Upper lobe of left lung (tissue), 6 donors: ENCODE results near the gene C1orf216. TPM values are rescaled to one million over a fixed set of nuclear protein-coding genes. Genes with fewer than 3 reads are reported as not detected.
"Not testable (repeated sequence)": the region's sequence is repeated elsewhere in the genome, so short reads cannot be mapped to it uniquely, and the experiment has no call there.

Experiments
- ATAC-seq, 2 donors: fragments of 200-7000 bp; cut with Tn5 transposase; one replicate each; pipeline ENCODE4 v1.9.1; 2022; ENCODE audit warnings: mild to moderate bottlenecking in 2 of 2, moderate library complexity in 2 of 2; ENCODE audit not compliant: low FRiP score in 2 of 2
- DNase-seq, 2 donors: peaks; one replicate each; pipeline ENCODE4 v3.0.0-alpha.2; 2019 to 2020
- H3K27ac ChIP-seq, 4 donors: fragments of 200-600 bp; sonication (generic); one replicate each; pipeline ENCODE4 v1.5.1; 2016 to 2019
- H3K27me3 ChIP-seq, 4 donors: fragments of 200-600 bp; sonication (generic); one replicate each; pipeline ENCODE4 v1.5.1; 2017 to 2019
- H3K36me3 ChIP-seq, 4 donors: fragments of 200-600 bp; sonication (generic); one replicate each; pipeline ENCODE4 v1.5.1; 2016 to 2019
- H3K4me1 ChIP-seq, 4 donors: fragments of 200-600 bp; sonication (generic); one replicate each; pipeline ENCODE4 v1.5.1; 2018 to 2019
- H3K4me3 ChIP-seq, 4 donors: fragments of 200-600 bp; sonication (generic); one replicate each; pipeline ENCODE4 v1.5.1; 2017 to 2019; ENCODE audit warnings: mild to moderate bottlenecking in 2 of 4, moderate library complexity in 1 of 4
- H3K9me3 ChIP-seq, 4 donors: fragments of 200-600 bp; sonication (generic); one replicate each; pipeline ENCODE4 v1.5.1; 2018 to 2019
- CTCF ChIP-seq, 6 experiments: fragments of 450-650 bp in 4 of 6; fragments of 200-600 bp in 2 of 6; sonication (generic) in 2 of 6; IDR thresholded peaks; one replicate each; pipeline ENCODE4 v1.5.1; 2016 to 2019; ENCODE audit warnings: antibody characterized with exemption in 6 of 6
- EP300 ChIP-seq, 4 donors: sonication (generic); formaldehyde crosslinking; IDR thresholded peaks; one replicate each; pipeline ENCODE4 v1.5.1; 2017; ENCODE audit warnings: antibody characterized with exemption in 4 of 4, control low read depth in 2 of 4
- POLR2A ChIP-seq, 4 donors: fragments of 450-650 bp; IDR thresholded peaks; one replicate each; pipeline ENCODE4 v1.5.1; 2016 to 2017; ENCODE audit warnings: antibody characterized with exemption in 4 of 4, mild to moderate bottlenecking in 2 of 4
- POLR2AphosphoS5 ChIP-seq, 2 donors: sonication (generic); formaldehyde crosslinking; IDR thresholded peaks; one replicate each; pipeline ENCODE4 v1.5.1; 2017; ENCODE audit warnings: antibody characterized with exemption in 2 of 2
- WGBS, 2 donors: methylation state at CpG; one replicate each; pipeline ENCODE4 v1.1.5; 2017 to 2018; 5-methylcytosine and 5-hydroxymethylcytosine counted together
- total RNA-seq, 6 donors: library from RNA; depleted of rRNA in 4 of 6; stranded (reverse); fragments of >200 nt in 4 of 6; gene quantifications; one replicate each; pipeline versions ENCODE4 v1.1.0 to v1.2.1, GENCODE V29; 2016 to 2021
- donor health status: DM: no; HTN: no; CAD: no; lungs with moderate emphysema.
- donor health status: DM: no; HTN: yes; CAD: no; lungs with severe emphysema.

The C1orf216 gene
- total RNA-seq, 6 donors from 2014 or later, result 5.2 to 19.5 (median 14.3) TPM

DNA sequence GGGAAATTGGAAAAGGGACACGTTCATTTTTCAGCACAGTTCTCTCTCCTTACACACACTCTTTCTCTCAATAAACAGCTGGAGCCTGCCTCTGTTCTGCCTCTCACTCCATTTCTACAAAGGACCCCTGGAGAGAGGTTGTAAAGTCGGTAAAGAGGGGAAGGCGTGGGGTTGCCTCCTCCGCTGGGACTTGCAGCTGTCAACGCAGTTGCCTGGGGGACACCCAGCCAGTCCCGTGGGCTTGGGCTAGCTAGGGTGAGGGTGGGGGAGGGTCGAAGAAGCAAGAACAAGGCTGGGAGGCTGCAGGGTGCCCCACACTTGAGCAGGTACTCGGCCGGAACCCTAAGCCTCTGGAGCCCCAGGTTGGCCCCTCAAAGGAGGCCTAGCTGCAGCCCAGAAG lies 27.6 kb downstream of the C1orf216 start:
- 39 to 47% methylated on average over 4 to 9 of the region's 9 CpGs for whole genome bisulfite sequencing, 2 donors
- TF ChIP-seq POLR2AphosphoS5 (IDR thresholded peaks at IDR 0.05) (no peak), EP300 (IDR thresholded peaks at IDR 0.05) (no peak), CTCF (IDR thresholded peaks at IDR 0.05) (no peak), POLR2A (IDR thresholded peaks at IDR 0.05) (no peak)
- Histone ChIP-seq H3K36me3 (no peaks in the 10 kb centered on the region), H3K4me1 (no peaks in the 10 kb centered on the region), H3K4me3 (no peak overlapping the region), H3K27me3 (no peaks in the 10 kb centered on the region), H3K9me3 (no peaks in the 10 kb centered on the region), H3K27ac (no peak overlapping the region)
- no peak for ATAC-seq
- peak in 1 of 2 donors; percentile 35 for DNase-seq

GRCh38 chr1:35690103-35690502 lies 28.6 kb downstream of the C1orf216 start:
- ATAC-seq, H3K27me3 ChIP-seq, DNase-seq, H3K27ac ChIP-seq, H3K9me3 ChIP-seq, H3K4me3 ChIP-seq, H3K36me3 ChIP-seq, H3K4me1 ChIP-seq: not testable (repeated sequence)
- 87 to 89% methylated on average over 4 of the region's 4 CpGs for WGBS, 2 donors

- no peaks in the 10 kb centered on the region for H3K4me1 ChIP-seq
- ATAC-seq (no peak), DNase-seq (no peak)
- H3K36me3 ChIP-seq, result no peaks in the 10 kb centered on the region
- TF ChIP-seq POLR2AphosphoS5 (IDR thresholded peaks at IDR 0.05), result no peak
- TF ChIP-seq EP300 (IDR thresholded peaks at IDR 0.05), result no peak
- no peak for TF ChIP-seq POLR2A (IDR thresholded peaks at IDR 0.05)
- TF ChIP-seq CTCF (IDR thresholded peaks at IDR 0.05), result no peak
- H3K4me3 ChIP-seq, result no peak overlapping the region
- H3K27ac ChIP-seq, result no peak overlapping the region
- no peaks in the 10 kb centered on the region for H3K9me3 ChIP-seq
- WGBS, 2 donors, result 89% methylated on average over 5 of the region's 5 CpGs
- no peaks in the 10 kb centered on the region for H3K27me3 ChIP-seq
These were observed 30.5 kb downstream of the C1orf216 start for GRCh38 chr1:35688161-35688560.

DNA sequence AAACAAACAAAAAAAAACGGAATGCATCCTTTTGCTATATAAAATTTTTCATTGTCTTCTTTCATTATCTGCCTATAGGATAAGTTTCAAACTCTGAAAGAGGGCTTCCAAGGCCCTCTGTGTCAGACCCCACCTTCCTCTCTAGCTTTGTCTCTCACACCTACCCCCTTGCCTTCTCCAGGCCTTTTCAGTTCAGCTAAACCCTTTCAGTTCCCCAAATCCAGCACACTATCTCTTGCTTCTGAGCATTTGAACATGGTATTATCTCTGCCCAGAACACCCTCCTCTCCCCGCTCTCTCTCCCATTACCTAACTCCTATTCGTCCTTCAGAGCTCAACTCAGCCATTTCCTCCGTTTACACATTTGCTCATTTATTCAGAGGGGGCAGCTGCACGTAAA lies 35.7 kb downstream of the C1orf216 start:
- no peak for DNase-seq
- H3K9me3 ChIP-seq, result no peaks in the 10 kb centered on the region
- no peaks in the 10 kb centered on the region for H3K4me1 ChIP-seq
- H3K27ac ChIP-seq, result no peak overlapping the region
- 49 to 52% methylated on average over 5 of the region's 5 CpGs for WGBS, 2 donors
- no peak for ATAC-seq
- H3K36me3 ChIP-seq, result no peaks in the 10 kb centered on the region
- H3K4me3 ChIP-seq, result no peak overlapping the region
- no peak for TF ChIP-seq EP300 (IDR thresholded peaks at IDR 0.05)
- no peak for TF ChIP-seq POLR2AphosphoS5 (IDR thresholded peaks at IDR 0.05)
- TF ChIP-seq POLR2A (IDR thresholded peaks at IDR 0.05), result no peak
- TF ChIP-seq CTCF (IDR thresholded peaks at IDR 0.05), result no peak
- no peaks in the 10 kb centered on the region for H3K27me3 ChIP-seq

GRCh38 chr1:35680271-35680670 lies 38.4 kb downstream of the C1orf216 start:
- H3K36me3 ChIP-seq, result no peaks in the 10 kb centered on the region
- no peaks in the 10 kb centered on the region for H3K4me1 ChIP-seq
- no peak overlapping the region for H3K4me3 ChIP-seq
- H3K27ac ChIP-seq, result no peak overlapping the region
- H3K9me3 ChIP-seq, result no peaks in the 10 kb centered on the region
- no peak for ATAC-seq
- 95 to 96% methylated on average over 3 of the region's 3 CpGs for WGBS, 2 donors
- H3K27me3 ChIP-seq, result no peaks in the 10 kb centered on the region
- DNase-seq, result no peak
- TF ChIP-seq POLR2AphosphoS5 (IDR thresholded peaks at IDR 0.05) (no peak), CTCF (IDR thresholded peaks at IDR 0.05) (no peak), EP300 (IDR thresholded peaks at IDR 0.05) (no peak), POLR2A (IDR thresholded peaks at IDR 0.05) (no peak)
